Psoas muscle (tissue), 8 donors: ENCODE measurements around the gene GATA5. TPM values are rescaled to one million over a fixed set of nuclear protein-coding genes. Genes with fewer than 3 reads are reported as not detected.

Experiments
- ATAC-seq, 4 donors: fragments of 200-7000 bp; cut with Tn5 transposase; one replicate each; pipeline ENCODE4 v1.9.1; 2020; ENCODE audit warnings: moderate library complexity in 3 of 4, mild to moderate bottlenecking in 2 of 4
- DNase-seq, 2 donors: peaks; one replicate each; pipeline ENCODE4 v3.0.0-alpha.2; 2020
- H3K27ac ChIP-seq: fragments of 200-600 bp; one replicate; pipeline ENCODE4 v1.8.0; 2022
- H3K27me3 ChIP-seq, 3 donors: fragments of 200-600 bp in 1 of 3; one replicate each; pipeline versions ENCODE4 v1.6.1 to v1.8.0; 2013 to 2022; ENCODE audit warnings: low read length in 2 of 3, mild to moderate bottlenecking in 2 of 3, moderate library complexity in 1 of 3; ENCODE audit not compliant: insufficient read depth in 3 of 3
- H3K36me3 ChIP-seq, 2 donors: fragments of 200-600 bp in 1 of 2; one replicate each; pipeline versions ENCODE4 v1.6.1 to v1.8.0; 2013 to 2022; ENCODE audit warnings: low read depth in 1 of 2, mild to moderate bottlenecking in 1 of 2, moderate library complexity in 1 of 2; ENCODE audit not compliant: insufficient read depth in 1 of 2
- H3K4me1 ChIP-seq: fragments of 200-600 bp; one replicate; pipeline ENCODE4 v1.8.0; 2022
- H3K4me3 ChIP-seq: fragments of 200-600 bp; one replicate; pipeline ENCODE4 v1.8.0; 2022; ENCODE audit warnings: mild to moderate bottlenecking
- H3K9me3 ChIP-seq: fragments of 200-600 bp; one replicate; pipeline ENCODE4 v1.8.0; 2022
- CTCF ChIP-seq: fragments of 200-600 bp; IDR thresholded peaks from one replicate; pipeline ENCODE4 v1.8.0; 2022; ENCODE audit warnings: antibody characterized with exemption
- WGBS, 3 donors: extraction: QIAGEN DNeasy Blood & Tissue Kit; methylation state at CpG; one replicate each; pipeline versions ENCODE4 v1.1.6 to v1.1.7; 2013; 5-methylcytosine and 5-hydroxymethylcytosine counted together
- intact Hi-C, 2 donors: fragments of 100-400 bp; cut with DNase I; formaldehyde crosslinking; loops; one replicate each; pipeline versions ENCODE4 v1.11.0 to v1.14.2; 2022
- polyA plus RNA-seq, 3 donors: library from polyadenylated mRNA; stranded (reverse); fragments of 200-250 nt; gene quantifications; one replicate each; pipeline ENCODE4 v1.2.3, GENCODE V29; 2013
- total RNA-seq, 4 donors: library from RNA; stranded (reverse); fragmentation: NEBNext Ultra II Directional in 2 of 4; extraction: Animal tissue kit (Norgen Biotek cat#: 25700) in 2 of 4; gene quantifications; one replicate each; pipeline versions ENCODE4 v1.2.1 to v1.2.4, GENCODE V29; 2021 to 2023
- donor health status: healthy with polysubstance abuse.
- donor health status: DM: no; HTN: no; CAD: no; lungs with moderate emphysema.
- donor health status: Bipolar disorder and iron deficiency.
- donor health status: healthy.
- donor health status: DM: yes; HTN: yes; CAD: no.
- donor health status: DM: no; HTN: no; CAD: no.
- donor health status: DM: no; HTN: no; CAD: no.
- donor health status: DM: yes; HTN: yes; CAD: no.

The GATA5 gene
- total and polyA plus RNA-seq, 7 donors = 0.01 to 0.14 (median 0.08) TPM; not detected in 3

- intact Hi-C loops = no loop called here
- 73 to 82% (median 77%) methylated on average over 20 of the region's 20 CpGs for WGBS, 3 donors
- Histone ChIP-seq H3K27me3 (peaks cover 0 to 33% (median 5%) of the 10 kb centered on the region in 3 donors), H3K4me3 (no peak overlapping the region), H3K36me3 (no peaks in the 10 kb centered on the region), H3K4me1 (no peaks in the 10 kb centered on the region), H3K9me3 (no peaks in the 10 kb centered on the region), H3K27ac (no peak overlapping the region)
- ATAC-seq (no peak), DNase-seq (no peak)
- no peak for TF ChIP-seq CTCF
These were observed 18.0 kb downstream of the GATA5 start for GRCh38 chr20:62457831-62458230.

GRCh38 chr20:62457098-62457497 lies 18.7 kb downstream of the GATA5 start:
- intact Hi-C loops = no loop called here
- 78 to 84% (median 81%) methylated on average over 15 to 17 of the region's 17 CpGs for WGBS, 3 donors
- Histone ChIP-seq H3K27ac (no peak overlapping the region), H3K4me3 (no peak overlapping the region), H3K4me1 (no peaks in the 10 kb centered on the region), H3K36me3 (no peaks in the 10 kb centered on the region), H3K27me3 (peaks cover 0 to 40% (median 8%) of the 10 kb centered on the region in 3 donors), H3K9me3 (no peaks in the 10 kb centered on the region)
- DNase-seq = no peak
- no peak for ATAC-seq
- TF ChIP-seq CTCF = no peak

GRCh38 chr20:62455929-62456328 lies 19.9 kb downstream of the GATA5 start:
- H3K27ac ChIP-seq = no peak overlapping the region
- no peak for ATAC-seq
- no peak for DNase-seq
- H3K4me3 ChIP-seq = no peak overlapping the region
- no peaks in the 10 kb centered on the region for H3K4me1 ChIP-seq
- 60 to 80% (median 69%) methylated on average over 15 of the region's 15 CpGs for WGBS, 3 donors
- intact Hi-C loops = no loop called here
- H3K27me3 ChIP-seq = peaks cover 0 to 40% (median 8%) of the 10 kb centered on the region in 3 donors
- no peaks in the 10 kb centered on the region for H3K9me3 ChIP-seq
- no peak for TF ChIP-seq CTCF
- no peaks in the 10 kb centered on the region for H3K36me3 ChIP-seq

- H3K27ac ChIP-seq = no peak overlapping the region
- H3K27me3 ChIP-seq = peaks cover 0 to 46% (median 8%) of the 10 kb centered on the region in 3 donors
- no peaks in the 10 kb centered on the region for H3K36me3 ChIP-seq
- no peak for TF ChIP-seq CTCF
- no peaks in the 10 kb centered on the region for H3K4me1 ChIP-seq
- H3K9me3 ChIP-seq = no peaks in the 10 kb centered on the region
- H3K4me3 ChIP-seq = no peak overlapping the region
- no peak for DNase-seq
- WGBS, 3 donors = 63 to 74% (median 69%) methylated on average over 30 of the region's 30 CpGs
- no peak for ATAC-seq
- intact Hi-C loops = no loop called here
These were observed 20.7 kb downstream of the GATA5 start for GRCh38 chr20:62454904-62455636.
